Upper lobe of left lung (tissue), 6 donors: ENCODE measurements around the gene ADGRE1. TPM values are rescaled to one million over a fixed set of nuclear protein-coding genes. Genes with fewer than 3 reads are reported as not detected.
A peak's percentile ranks its signal among the peaks of the same experiment; 100 is the strongest.

Experiments
- ATAC-seq, 2 donors: fragments of 200-7000 bp; cut with Tn5 transposase; one replicate each; pipeline ENCODE4 v1.9.1; 2022; ENCODE audit warnings: mild to moderate bottlenecking in 2 of 2, moderate library complexity in 2 of 2; ENCODE audit not compliant: low FRiP score in 2 of 2
- DNase-seq, 2 donors: peaks; one replicate each; pipeline ENCODE4 v3.0.0-alpha.2; 2019 to 2020
- H3K27ac ChIP-seq, 4 donors: fragments of 200-600 bp; sonication (generic); one replicate each; pipeline ENCODE4 v1.5.1; 2016 to 2019
- H3K27me3 ChIP-seq, 4 donors: fragments of 200-600 bp; sonication (generic); one replicate each; pipeline ENCODE4 v1.5.1; 2017 to 2019
- H3K36me3 ChIP-seq, 4 donors: fragments of 200-600 bp; sonication (generic); one replicate each; pipeline ENCODE4 v1.5.1; 2016 to 2019
- H3K4me1 ChIP-seq, 4 donors: fragments of 200-600 bp; sonication (generic); one replicate each; pipeline ENCODE4 v1.5.1; 2018 to 2019
- H3K4me3 ChIP-seq, 4 donors: fragments of 200-600 bp; sonication (generic); one replicate each; pipeline ENCODE4 v1.5.1; 2017 to 2019; ENCODE audit warnings: mild to moderate bottlenecking in 2 of 4, moderate library complexity in 1 of 4
- H3K9me3 ChIP-seq, 4 donors: fragments of 200-600 bp; sonication (generic); one replicate each; pipeline ENCODE4 v1.5.1; 2018 to 2019
- CTCF ChIP-seq, 6 experiments: fragments of 450-650 bp in 4 of 6; fragments of 200-600 bp in 2 of 6; sonication (generic) in 2 of 6; IDR thresholded peaks; one replicate each; pipeline ENCODE4 v1.5.1; 2016 to 2019; ENCODE audit warnings: antibody characterized with exemption in 6 of 6
- EP300 ChIP-seq, 4 donors: sonication (generic); formaldehyde crosslinking; IDR thresholded peaks; one replicate each; pipeline ENCODE4 v1.5.1; 2017; ENCODE audit warnings: antibody characterized with exemption in 4 of 4, control low read depth in 2 of 4
- POLR2A ChIP-seq, 4 donors: fragments of 450-650 bp; IDR thresholded peaks; one replicate each; pipeline ENCODE4 v1.5.1; 2016 to 2017; ENCODE audit warnings: antibody characterized with exemption in 4 of 4, mild to moderate bottlenecking in 2 of 4
- POLR2AphosphoS5 ChIP-seq, 2 donors: sonication (generic); formaldehyde crosslinking; IDR thresholded peaks; one replicate each; pipeline ENCODE4 v1.5.1; 2017; ENCODE audit warnings: antibody characterized with exemption in 2 of 2
- WGBS, 2 donors: methylation state at CpG; one replicate each; pipeline ENCODE4 v1.1.5; 2017 to 2018; 5-methylcytosine and 5-hydroxymethylcytosine counted together
- total RNA-seq, 6 donors: library from RNA; depleted of rRNA in 4 of 6; stranded (reverse); fragments of >200 nt in 4 of 6; gene quantifications; one replicate each; pipeline versions ENCODE4 v1.1.0 to v1.2.1, GENCODE V29; 2016 to 2021
- donor health status: DM: no; HTN: no; CAD: no; lungs with moderate emphysema.
- donor health status: DM: no; HTN: yes; CAD: no; lungs with severe emphysema.

Gene ADGRE1
- total RNA-seq, 6 donors from 2014 or later: 0.79 to 7.3 (median 4.3) TPM

DNA sequence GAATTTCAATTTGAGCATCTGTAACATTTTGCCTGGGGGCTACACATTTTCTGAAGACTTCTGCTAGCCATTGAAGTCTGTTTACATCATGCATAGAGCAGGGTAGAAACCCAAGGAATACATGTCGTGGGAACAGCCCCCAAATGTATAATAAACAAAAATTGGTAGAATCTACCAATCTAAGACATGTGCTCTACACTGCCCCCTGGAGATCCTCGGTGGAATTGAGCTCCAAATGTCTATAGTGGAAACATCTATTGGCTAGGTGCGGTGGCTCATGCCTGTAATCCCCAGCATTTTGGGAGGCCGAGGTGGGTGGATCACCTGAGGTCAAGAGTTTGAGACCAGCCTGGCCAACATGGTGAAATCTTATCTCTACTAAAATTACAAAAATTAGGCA, 76.6 kb downstream of the ADGRE1 start:
- TF ChIP-seq EP300 (IDR thresholded peaks at IDR 0.05) (no peak), CTCF (IDR thresholded peaks at IDR 0.05) (peak in 2 of 6 experiments; percentile 8 to 39), POLR2AphosphoS5 (IDR thresholded peaks at IDR 0.05) (no peak), POLR2A (IDR thresholded peaks at IDR 0.05) (no peak)
- Histone ChIP-seq H3K36me3 (no peaks in the 10 kb centered on the region), H3K27ac (no peak overlapping the region), H3K4me3 (no peak overlapping the region), H3K4me1 (no peaks in the 10 kb centered on the region), H3K9me3 (no peaks in the 10 kb centered on the region), H3K27me3 (no peaks in the 10 kb centered on the region)
- 55 to 65% methylated on average over 4 of the region's 4 CpGs for WGBS, 2 donors
- ATAC-seq (no peak), DNase-seq (no peak)

DNA sequence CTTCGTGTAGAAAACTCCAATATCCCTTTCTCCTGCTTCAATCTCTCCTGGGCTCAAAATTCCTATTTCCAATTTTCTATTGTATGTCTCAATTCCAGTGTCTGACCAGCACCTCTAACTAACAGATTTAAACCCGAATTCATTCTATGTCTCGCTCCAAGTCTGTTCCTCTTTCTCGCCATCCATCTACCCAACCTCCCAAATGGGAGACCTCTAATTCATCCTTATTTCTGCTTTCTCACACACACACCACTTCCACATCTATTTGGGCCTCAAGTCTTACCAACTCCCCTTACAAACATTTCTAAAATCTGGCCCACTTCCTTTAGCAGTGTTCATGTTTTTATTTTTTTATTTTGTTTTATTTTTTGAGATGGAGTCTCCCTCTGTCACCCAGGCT, 80.6 kb downstream of the ADGRE1 start:
- no peaks in the 10 kb centered on the region for H3K9me3 ChIP-seq
- no peak overlapping the region for H3K27ac ChIP-seq
- no peak overlapping the region for H3K4me3 ChIP-seq
- TF ChIP-seq POLR2AphosphoS5 (IDR thresholded peaks at IDR 0.05) (no peak), EP300 (IDR thresholded peaks at IDR 0.05) (no peak), CTCF (IDR thresholded peaks at IDR 0.05) (no peak), POLR2A (IDR thresholded peaks at IDR 0.05) (no peak)
- WGBS, 2 donors: 58 to 68% methylated on average over 4 of the region's 4 CpGs
- no peaks in the 10 kb centered on the region for H3K36me3 ChIP-seq
- no peaks in the 10 kb centered on the region for H3K4me1 ChIP-seq
- DNase-seq (no peak), ATAC-seq (no peak)
- H3K27me3 ChIP-seq: no peaks in the 10 kb centered on the region

GRCh38 chr19:6969490-6969889, 82.1 kb downstream of the ADGRE1 start:
- 83 to 84% methylated on average over 2 of the region's 2 CpGs for WGBS, 2 donors
- DNase-seq: no peak
- no peak overlapping the region for H3K27ac ChIP-seq

GRCh38 chr19:6970021-6970420, 82.6 kb downstream of the ADGRE1 start:
- H3K4me3 ChIP-seq: no peak overlapping the region
- H3K36me3 ChIP-seq: no peaks in the 10 kb centered on the region
- no peaks in the 10 kb centered on the region for H3K9me3 ChIP-seq
- H3K27ac ChIP-seq: no peak overlapping the region
- no peaks in the 10 kb centered on the region for H3K4me1 ChIP-seq
- DNase-seq: no peak
- TF ChIP-seq POLR2A (IDR thresholded peaks at IDR 0.05) (no peak), CTCF (IDR thresholded peaks at IDR 0.05) (no peak)
- no peaks in the 10 kb centered on the region for H3K27me3 ChIP-seq
- peak in 1 of 2 donors; percentile 40 for ATAC-seq
- WGBS, 2 donors: 54 to 60% methylated on average over 2 of the region's 2 CpGs

More at GRCh38 chr19:6969490-6969889, 82.1 kb downstream of the ADGRE1 start:
- H3K4me1 ChIP-seq: no peaks in the 10 kb centered on the region
- H3K9me3 ChIP-seq: no peaks in the 10 kb centered on the region
- no peak overlapping the region for H3K4me3 ChIP-seq
- ATAC-seq: no peak
- TF ChIP-seq EP300 (IDR thresholded peaks at IDR 0.05) (no peak), CTCF (IDR thresholded peaks at IDR 0.05) (no peak), POLR2AphosphoS5 (IDR thresholded peaks at IDR 0.05) (no peak), POLR2A (IDR thresholded peaks at IDR 0.05) (no peak)
- no peaks in the 10 kb centered on the region for H3K36me3 ChIP-seq
- no peaks in the 10 kb centered on the region for H3K27me3 ChIP-seq

DNA sequence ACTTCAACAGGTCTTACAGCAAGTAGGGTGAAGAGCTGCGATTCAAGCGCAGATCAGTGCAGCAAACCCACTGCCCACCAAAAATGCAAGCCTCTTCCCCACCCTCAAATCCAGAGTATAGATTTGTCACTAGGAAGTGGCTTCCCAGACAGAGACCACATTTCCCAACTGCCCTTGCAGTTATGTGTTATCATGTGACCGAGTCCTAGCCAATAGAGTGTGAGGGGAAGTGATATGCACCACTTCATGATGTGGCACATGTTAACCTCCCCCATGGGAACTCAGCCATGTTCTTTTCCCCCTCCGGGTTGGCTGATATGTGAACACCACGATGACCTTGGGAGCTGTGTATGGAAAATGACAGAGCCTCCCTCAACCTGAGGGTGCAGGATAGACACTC, 83.1 kb downstream of the ADGRE1 start:
- TF ChIP-seq CTCF (IDR thresholded peaks at IDR 0.05): no peak

More for the DNA sequence above, 83.1 kb downstream of the ADGRE1 start:
- WGBS, 2 donors: 78 to 94% methylated on average over 5 of the region's 5 CpGs
- ATAC-seq (peak in 1 of 2 donors; percentile 64), DNase-seq (peak in 1 of 2 donors; percentile 30)
- Histone ChIP-seq H3K27me3 (no peaks in the 10 kb centered on the region), H3K9me3 (no peaks in the 10 kb centered on the region), H3K4me1 (no peaks in the 10 kb centered on the region), H3K27ac (no peak overlapping the region), H3K36me3 (no peaks in the 10 kb centered on the region), H3K4me3 (no peak overlapping the region)
